HepG2 (cell line): ENCODE results near the gene ACSL3. TPM values are rescaled to one million over a fixed set of nuclear protein-coding genes. Genes with fewer than 3 reads are reported as not detected.

Experiments
- ATAC-seq: fragments of 200-7000 bp; cut with Tn5 transposase; 3 replicates; pipeline ENCODE4 v1.9.1; 2020; ENCODE audit warnings: mild to moderate bottlenecking, moderate library complexity
- BruUV-seq: library from RNA; stranded (reverse); fragments of 400-500 nt; replicated peaks from 2 replicates; lab custom pipeline; 2021; lab: Mats Ljungman, UMichigan
- CTCF ChIA-PET: fragments of 300-600 bp; formaldehyde crosslinking; extraction: SDS; loops from one replicate; lab custom pipeline; 2021; ENCODE audit warnings: low total read pairs, inconsistent platforms, low intra/inter-chr PET ratio; lab: Yijun Ruan, JAX
- POLR2A ChIA-PET: fragments of 350-600 bp; sonication (Branson Sonifier 250); formaldehyde crosslinking; loops from one replicate; lab custom pipeline; 2020; ENCODE audit warnings: antibody characterized with exemption, inconsistent platforms; lab: Yijun Ruan, JAX
- DNase-seq: peaks from one replicate; pipeline ENCODE4 v3.0.0-alpha.2; 2015; ENCODE audit warnings: low spot score
- FAIRE-seq: peaks from 3 replicates; lab custom pipeline; 2011; peaks lifted over from hg19 to GRCh38; lab: Jason Lieb, UNC
- H2AFZ ChIP-seq: one replicate; pipeline ENCODE4 v1.6.1; 2011; ENCODE audit warnings: low read length, inconsistent platforms
- H3K27ac ChIP-seq: fragments of 300-600 bp; 3 replicates; pipeline ENCODE4 v1.8.0; 2011; ENCODE audit warnings: mixed run types, mild to moderate bottlenecking, mixed read lengths, low read length, inconsistent platforms; ENCODE audit not compliant: insufficient read depth; ENCODE audit errors: extremely low read length
- H3K27me3 ChIP-seq, 2 experiments: fragments of 200-600 bp in 1 of 2; 2 replicates in 1 of 2; 3 replicates in 1 of 2; pipeline versions ENCODE4 v1.6.0 to v1.8.0; 2011; ENCODE audit warnings: low read length in 2 of 2, mild to moderate bottlenecking in 2 of 2, moderate library complexity in 2 of 2, inconsistent platforms in 1 of 2; ENCODE audit not compliant: insufficient read depth in 2 of 2, control insufficient read depth in 1 of 2
- H3K36me3 ChIP-seq, 2 experiments: fragments of 200-600 bp in 1 of 2; replicated peaks in 1 of 2; 2 replicates in 1 of 2; 3 replicates in 1 of 2; pipeline versions ENCODE4 v1.5.1 to v1.8.0; 2011; ENCODE audit warnings: low read length in 2 of 2, inconsistent platforms in 1 of 2; ENCODE audit not compliant: insufficient read depth in 2 of 2, control insufficient read depth in 1 of 2
- H3K4me1 ChIP-seq: 2 replicates; pipeline ENCODE4 v1.5.1; 2012; ENCODE audit warnings: low read length, inconsistent platforms; ENCODE audit not compliant: insufficient read depth
- H3K4me2 ChIP-seq: 2 replicates; pipeline ENCODE4 v1.6.0; 2011; ENCODE audit warnings: low read depth, low read length, inconsistent platforms
- H3K4me3 ChIP-seq, 3 experiments: fragments of 200-600 bp in 1 of 3; sonication (generic), shearing (Covaris generic) in 1 of 3; replicated peaks in 1 of 3; 2 replicates each; pipeline ENCODE4 v1.5.1; 2011 to 2016; ENCODE audit warnings: low read length in 3 of 3, inconsistent platforms in 2 of 3, low read depth in 2 of 3, mild to moderate bottlenecking in 2 of 3, control low read depth in 1 of 3, mixed read lengths in 1 of 3; ENCODE audit not compliant: insufficient read depth in 1 of 3
- H3K79me2 ChIP-seq: one replicate; pipeline ENCODE4 v1.6.1; 2011; ENCODE audit warnings: low read length, inconsistent platforms; ENCODE audit not compliant: insufficient read depth
- H3K9ac ChIP-seq: 2 replicates; pipeline ENCODE4 v1.6.0; 2011; ENCODE audit warnings: mild to moderate bottlenecking, low read depth, low read length, inconsistent platforms; ENCODE audit not compliant: insufficient read depth
- H3K9me3 ChIP-seq: 2 replicates; pipeline ENCODE4 v1.5.1; 2012; ENCODE audit warnings: mild to moderate bottlenecking, low read length
- H4K20me1 ChIP-seq: 2 replicates; pipeline ENCODE4 v1.6.0; 2011; ENCODE audit warnings: inconsistent platforms, mild to moderate bottlenecking, low read length, moderate library complexity; ENCODE audit not compliant: insufficient read depth
- THAP7 ChIP-seq: sonication (generic); formaldehyde crosslinking; IDR thresholded peaks from 2 replicates; pipeline ENCODE4 v1.8.1; 2023; ENCODE audit warnings: mild to moderate bottlenecking, missing genetic modification reagents
- WGBS: methylation state at CpG from one replicate; pipeline ENCODE4 v1.1.6; 2017; ENCODE audit warnings: low lambda C conversion rate; 5-methylcytosine and 5-hydroxymethylcytosine counted together
- in situ Hi-C: cut with HindIII; loops from 2 replicates; pipeline ENCODE4 v1.10.0; 2017; ENCODE audit warnings: low pct_unique_long_range_greater_than_20kb; ENCODE audit not compliant: extremely low pct_ligation_motif_present
- intact Hi-C: fragments of 100-400 bp; cut with micrococcal nuclease; formaldehyde crosslinking; loops from one replicate; pipeline ENCODE4 v1.10.0; 2022; ENCODE audit not compliant: unreplicated experiment
- polyA plus RNA-seq, 8 experiments: library from polyadenylated mRNA; depleted of rRNA in 3 of 8; stranded (reverse) in 7 of 8; unstranded in 1 of 8; fragments of >200 nt; fragmentation: Illumina TruSeq in 4 of 8; extraction: Trizol in 4 of 8; gene quantifications; 2 replicates each; pipeline versions ENCODE4 v1.2.1 to v1.2.3, GENCODE V29; 2011 to 2016; ENCODE audit warnings: low read depth in 4 of 8, missing spikeins in 1 of 8, mixed read lengths in 1 of 8; ENCODE audit not compliant: insufficient read depth in 1 of 8
- total RNA-seq, 5 experiments: library from RNA; depleted of rRNA; stranded (reverse); fragments of >200 nt; fragmentation: Illumina TruSeq; extraction: Trizol; gene quantifications; 2 replicates each; pipeline ENCODE4 v1.2.3, GENCODE V29; 2016; ENCODE audit warnings: low read depth in 1 of 5
- TF ChIP-seq, protein P1 (sequence below): sonication (generic); formaldehyde crosslinking; IDR thresholded peaks from 2 replicates; pipeline ENCODE4 v1.4.0; 2020; ENCODE audit warnings: missing genetic modification reagents; ENCODE audit errors: not compliant biosample characterization

ACSL3 gene
- total and polyA plus RNA-seq, 2 of the 13 experiments (the other 11 are each of a cell fraction or from before 2014, with no cell fraction given) = 305 to 365 TPM

DNA sequence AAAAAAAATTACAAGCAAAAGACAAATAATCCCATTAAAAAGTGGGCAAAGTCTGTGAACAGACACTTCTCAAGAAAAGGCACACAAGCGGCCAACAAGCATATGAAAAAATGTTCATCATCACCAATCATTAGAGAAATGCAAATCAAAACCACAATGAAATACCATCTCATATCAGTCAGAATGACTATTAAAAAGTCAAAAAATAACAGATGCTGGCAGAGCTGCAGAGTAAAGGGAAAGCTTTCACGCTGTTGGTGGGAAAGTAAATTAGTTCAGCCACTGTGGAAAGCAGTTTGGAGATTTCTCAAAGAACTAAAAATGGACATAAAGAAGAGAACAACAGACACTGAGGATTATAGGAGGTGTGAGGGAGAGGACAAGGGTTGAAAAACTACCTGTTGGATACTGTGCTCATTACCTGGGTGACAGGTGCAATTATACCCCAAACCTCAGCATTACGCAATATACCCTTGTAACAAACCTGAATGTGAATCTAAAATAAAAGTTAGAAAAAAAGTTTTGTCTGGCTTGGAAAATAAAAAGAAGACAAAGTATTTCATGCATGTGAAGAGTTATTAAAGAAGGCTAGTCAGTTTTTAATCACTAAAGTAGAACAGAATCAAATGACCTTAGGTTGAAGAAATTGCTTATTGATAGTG lies 8.7 kb upstream of the ACSL3 start (continued):
- TF ChIP-seq, protein P1, sequence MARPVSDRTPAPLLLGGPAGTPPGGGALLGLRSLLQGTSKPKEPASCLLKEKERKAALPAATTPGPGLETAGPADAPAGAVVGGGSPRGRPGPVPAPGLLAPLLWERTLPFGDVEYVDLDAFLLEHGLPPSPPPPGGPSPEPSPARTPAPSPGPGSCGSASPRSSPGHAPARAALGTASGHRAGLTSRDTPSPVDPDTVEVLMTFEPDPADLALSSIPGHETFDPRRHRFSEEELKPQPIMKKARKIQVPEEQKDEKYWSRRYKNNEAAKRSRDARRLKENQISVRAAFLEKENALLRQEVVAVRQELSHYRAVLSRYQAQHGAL = no peak
- TF ChIP-seq, all 625 proteins: peak for 2

DNA sequence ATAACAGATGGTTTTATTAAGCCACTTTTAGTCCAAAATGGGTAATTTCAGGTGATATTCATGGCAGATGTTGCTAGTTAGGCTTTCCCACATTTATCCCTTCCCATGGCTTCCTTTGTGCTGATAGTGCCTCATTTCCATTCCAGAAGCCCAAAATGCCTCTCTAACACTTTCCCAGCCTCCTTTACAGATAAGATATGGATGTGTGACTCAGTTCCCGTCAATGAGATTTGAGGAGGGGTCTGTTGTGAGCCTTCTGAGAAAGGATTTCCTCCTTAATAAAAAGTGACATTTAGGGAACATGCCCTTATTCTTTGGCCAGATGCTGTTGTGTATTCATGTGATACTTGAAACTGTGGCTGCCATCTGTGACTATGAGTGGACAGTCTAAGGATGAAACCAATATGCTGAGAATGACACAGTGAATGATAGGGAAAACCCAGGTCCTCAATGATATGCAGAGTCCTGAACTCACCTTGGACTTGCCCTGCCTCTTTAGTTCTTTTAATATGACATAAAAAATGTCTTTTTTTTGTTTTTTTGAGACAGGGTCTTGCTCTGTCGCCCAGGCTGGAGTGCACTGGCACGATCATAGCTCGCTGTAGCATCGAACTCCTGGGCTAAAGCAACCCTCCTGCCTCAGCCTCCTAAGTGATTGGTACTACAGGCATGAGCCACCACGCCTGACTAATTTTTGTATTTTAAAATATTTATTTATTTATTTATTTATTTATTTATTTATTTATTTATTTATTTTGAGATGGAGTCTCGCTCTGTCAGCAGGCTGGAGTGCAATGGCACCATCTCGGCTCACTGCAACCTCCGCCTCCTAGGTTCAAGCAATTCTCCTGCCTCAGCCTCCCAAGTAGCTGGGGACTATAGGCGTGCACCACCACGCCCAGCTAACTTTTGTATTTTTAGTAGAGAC lies 5.8 kb upstream of the ACSL3 start:
- no peak for FAIRE-seq
- in situ Hi-C loops = no loop called here

More for the DNA sequence above, 5.8 kb upstream of the ACSL3 start:
- WGBS = 86% methylated on average over 11 of the region's 11 CpGs
- no peaks in the 10 kb centered on the region for H4K20me1 ChIP-seq
- no peak for ATAC-seq
- no TSS peak for BruUV-seq
- intact Hi-C loops = no loop called here
- no peak for DNase-seq
- no peak overlapping the region for H2AFZ ChIP-seq
- TF ChIP-seq THAP7 = no peak
- no peak overlapping the region for H3K27ac ChIP-seq
- POLR2A ChIA-PET = interaction anchor here (0.8 kb wide), 1 partner anchor 12 kb away, joined by 3 read pairs; no protein-coding TSS in a partner anchor
- CTCF ChIA-PET = no interaction called here
- no peak overlapping the region for H3K4me3 ChIP-seq
- no peaks in the 10 kb centered on the region for H3K27me3 ChIP-seq
- H3K36me3 ChIP-seq = no peaks in the 10 kb centered on the region
- peaks cover 4% of the 10 kb centered on the region for H3K79me2 ChIP-seq
- no peak overlapping the region for H3K4me2 ChIP-seq
- H3K9me3 ChIP-seq = no peaks in the 10 kb centered on the region
- H3K9ac ChIP-seq = no peak overlapping the region
- peaks cover 12% of the 10 kb centered on the region for H3K4me1 ChIP-seq
